Peyer's patch (tissue), 4 donors: Measurements from ENCODE around the gene GABBR2.

Experiments used
- POLR2A ChIP-seq, 2 donors: fragments of 450-650 bp; IDR thresholded peaks; one replicate each; pipeline ENCODE4 v1.5.1; 2017; ENCODE audit warnings: antibody characterized with exemption in 2 of 2, mild to moderate bottlenecking in 2 of 2, moderate library complexity in 2 of 2
- TF ChIP-seq, protein P1 (sequence below), 6 experiments: fragments of 450-650 bp in 4 of 6; fragments of 200-600 bp in 2 of 6; sonication (generic) in 1 of 6; IDR thresholded peaks; one replicate each; pipeline ENCODE4 v1.5.1; 2017 to 2019; ENCODE audit warnings: antibody characterized with exemption in 6 of 6, mild to moderate bottlenecking in 3 of 6, moderate library complexity in 1 of 6

DNA sequence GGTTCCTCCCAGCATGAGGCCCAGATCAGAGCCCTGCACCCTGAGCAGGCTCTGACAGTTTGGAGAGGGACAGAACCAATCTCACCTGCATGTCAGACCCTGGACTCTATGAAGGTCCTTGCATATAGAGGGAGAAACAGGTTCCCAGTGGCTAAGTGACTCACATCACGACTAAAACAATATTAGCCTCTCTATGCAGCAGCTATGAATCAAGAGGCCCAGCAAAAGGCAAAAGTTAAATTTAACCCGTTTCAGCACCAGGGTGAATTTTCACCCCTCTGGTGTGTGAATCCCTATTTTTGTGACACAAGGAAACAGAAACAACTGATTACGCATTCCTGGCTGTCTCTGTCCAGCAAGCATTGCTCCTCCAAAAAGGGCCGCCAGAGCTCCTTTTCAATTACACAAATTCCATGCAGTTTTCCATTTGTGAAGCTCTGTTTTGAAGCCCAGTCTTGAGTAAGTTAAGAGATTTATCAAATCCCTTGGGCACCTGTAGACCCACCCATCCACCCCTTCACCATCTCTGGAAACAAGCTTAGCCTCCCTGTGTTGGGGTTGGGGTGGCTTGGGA is 136.6 kb downstream of the GABBR2 start:
- TF ChIP-seq POLR2A (IDR thresholded peaks at IDR 0.05), result no peak
- TF ChIP-seq, protein P1, sequence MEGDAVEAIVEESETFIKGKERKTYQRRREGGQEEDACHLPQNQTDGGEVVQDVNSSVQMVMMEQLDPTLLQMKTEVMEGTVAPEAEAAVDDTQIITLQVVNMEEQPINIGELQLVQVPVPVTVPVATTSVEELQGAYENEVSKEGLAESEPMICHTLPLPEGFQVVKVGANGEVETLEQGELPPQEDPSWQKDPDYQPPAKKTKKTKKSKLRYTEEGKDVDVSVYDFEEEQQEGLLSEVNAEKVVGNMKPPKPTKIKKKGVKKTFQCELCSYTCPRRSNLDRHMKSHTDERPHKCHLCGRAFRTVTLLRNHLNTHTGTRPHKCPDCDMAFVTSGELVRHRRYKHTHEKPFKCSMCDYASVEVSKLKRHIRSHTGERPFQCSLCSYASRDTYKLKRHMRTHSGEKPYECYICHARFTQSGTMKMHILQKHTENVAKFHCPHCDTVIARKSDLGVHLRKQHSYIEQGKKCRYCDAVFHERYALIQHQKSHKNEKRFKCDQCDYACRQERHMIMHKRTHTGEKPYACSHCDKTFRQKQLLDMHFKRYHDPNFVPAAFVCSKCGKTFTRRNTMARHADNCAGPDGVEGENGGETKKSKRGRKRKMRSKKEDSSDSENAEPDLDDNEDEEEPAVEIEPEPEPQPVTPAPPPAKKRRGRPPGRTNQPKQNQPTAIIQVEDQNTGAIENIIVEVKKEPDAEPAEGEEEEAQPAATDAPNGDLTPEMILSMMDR (IDR thresholded peaks at IDR 0.05), result no peak
